ENCODE data around the gene ATOH8. TPM values are rescaled to one million over a fixed set of nuclear protein-coding genes. Genes with fewer than 3 reads are reported as not detected.

ATOH8 gene
- total RNA-seq, 2 donors from 2014 or later, result 35.1 to 116 TPM

DNA sequence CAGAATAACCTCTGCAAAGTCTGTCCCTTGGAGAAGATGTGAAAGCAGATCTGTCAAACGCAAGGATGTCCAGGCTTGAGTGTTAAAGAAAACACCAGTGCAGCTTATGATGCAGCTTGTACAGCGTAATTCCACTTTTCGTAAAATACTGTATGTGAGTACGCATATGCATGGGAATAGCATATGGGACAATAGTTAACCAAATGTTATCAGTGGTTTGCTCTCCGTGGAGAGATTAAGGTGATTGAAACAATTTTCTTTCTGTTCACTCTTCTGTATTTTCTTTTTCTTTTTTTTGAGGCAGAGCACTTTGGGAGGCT is 27.2 kb downstream of the ATOH8 start:
- Histone ChIP-seq H3K9me3 (no peaks in the 10 kb centered on the region), H3K4me3 (no peak overlapping the region), H3K4me1 (peaks cover 0 to 65% of the 10 kb centered on the region in 2 donors), H3K36me3 (peaks cover 43% of the 10 kb centered on the region), H3K27ac (no peak overlapping the region), H3K27me3 (no peaks in the 10 kb centered on the region)
- DNase-seq (ENCODE audit: low spot score), result no peak
- TF ChIP-seq, protein P1, sequence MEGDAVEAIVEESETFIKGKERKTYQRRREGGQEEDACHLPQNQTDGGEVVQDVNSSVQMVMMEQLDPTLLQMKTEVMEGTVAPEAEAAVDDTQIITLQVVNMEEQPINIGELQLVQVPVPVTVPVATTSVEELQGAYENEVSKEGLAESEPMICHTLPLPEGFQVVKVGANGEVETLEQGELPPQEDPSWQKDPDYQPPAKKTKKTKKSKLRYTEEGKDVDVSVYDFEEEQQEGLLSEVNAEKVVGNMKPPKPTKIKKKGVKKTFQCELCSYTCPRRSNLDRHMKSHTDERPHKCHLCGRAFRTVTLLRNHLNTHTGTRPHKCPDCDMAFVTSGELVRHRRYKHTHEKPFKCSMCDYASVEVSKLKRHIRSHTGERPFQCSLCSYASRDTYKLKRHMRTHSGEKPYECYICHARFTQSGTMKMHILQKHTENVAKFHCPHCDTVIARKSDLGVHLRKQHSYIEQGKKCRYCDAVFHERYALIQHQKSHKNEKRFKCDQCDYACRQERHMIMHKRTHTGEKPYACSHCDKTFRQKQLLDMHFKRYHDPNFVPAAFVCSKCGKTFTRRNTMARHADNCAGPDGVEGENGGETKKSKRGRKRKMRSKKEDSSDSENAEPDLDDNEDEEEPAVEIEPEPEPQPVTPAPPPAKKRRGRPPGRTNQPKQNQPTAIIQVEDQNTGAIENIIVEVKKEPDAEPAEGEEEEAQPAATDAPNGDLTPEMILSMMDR (IDR thresholded peaks at IDR 0.05), result no peak

DNA sequence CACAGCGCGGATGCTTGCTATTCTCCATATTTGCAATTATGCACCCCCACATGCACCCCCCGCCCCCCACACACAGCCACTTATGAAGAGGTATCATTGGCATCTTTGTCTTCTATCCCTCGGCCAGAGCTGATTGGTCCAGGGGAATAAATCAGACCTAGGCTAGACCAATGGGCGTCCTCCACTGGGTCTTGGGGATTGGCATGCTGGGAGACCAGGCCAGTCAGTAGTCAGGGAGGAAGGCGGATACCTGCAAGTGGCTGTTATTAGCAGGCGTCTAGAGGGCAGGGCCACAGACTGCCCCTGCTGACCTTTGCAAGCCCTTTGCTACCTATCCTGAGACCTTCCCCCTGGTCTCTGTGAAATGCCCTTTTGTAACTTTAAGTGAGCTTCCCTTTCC is 30.0 kb downstream of the ATOH8 start:
- no peak for DNase-seq (ENCODE audit: low spot score)
- H3K4me3 ChIP-seq, result no peak overlapping the region
- no peaks in the 10 kb centered on the region for H3K27me3 ChIP-seq
- no peak overlapping the region for H3K27ac ChIP-seq
- peaks cover 0 to 51% of the 10 kb centered on the region in 2 donors for H3K4me1 ChIP-seq
- no peaks in the 10 kb centered on the region for H3K9me3 ChIP-seq
- TF ChIP-seq, protein P1 (IDR thresholded peaks at IDR 0.05), result no peak
- H3K36me3 ChIP-seq, result peaks cover 70% of the 10 kb centered on the region

DNA sequence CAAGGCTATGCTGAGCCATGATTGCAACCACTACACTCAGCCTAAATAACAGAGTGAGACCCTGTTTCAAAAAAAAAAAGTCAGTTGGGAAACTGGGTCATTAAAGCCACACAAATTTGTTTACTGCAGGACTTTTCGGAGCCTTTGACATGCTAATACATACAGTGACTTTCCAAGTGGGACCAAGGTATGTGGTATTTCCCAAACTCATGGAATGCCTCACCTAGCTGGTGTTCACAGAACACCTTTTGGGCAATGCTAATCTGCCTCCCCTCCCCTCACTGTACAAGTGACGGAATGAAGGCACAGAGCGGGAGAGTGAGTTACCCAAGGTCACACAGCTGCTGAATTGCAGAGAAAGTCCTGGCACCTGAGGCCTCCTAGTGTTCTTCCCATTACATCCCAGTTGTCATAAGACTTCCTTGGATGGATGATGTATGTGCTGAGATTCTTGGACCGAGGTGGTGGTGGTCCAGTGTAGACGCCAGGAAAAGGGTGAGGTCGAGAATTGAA is 30.7 kb downstream of the ATOH8 start:
- no peaks in the 10 kb centered on the region for H3K27me3 ChIP-seq
- TF ChIP-seq, protein P1 (IDR thresholded peaks at IDR 0.05), result no peak
- H3K36me3 ChIP-seq, result peaks cover 65% of the 10 kb centered on the region
- H3K9me3 ChIP-seq, result no peaks in the 10 kb centered on the region
- peaks cover 0 to 43% of the 10 kb centered on the region in 2 donors for H3K4me1 ChIP-seq
- H3K27ac ChIP-seq, result no peak overlapping the region
- no peak for DNase-seq (ENCODE audit: low spot score)
- H3K4me3 ChIP-seq, result no peak overlapping the region

DNA sequence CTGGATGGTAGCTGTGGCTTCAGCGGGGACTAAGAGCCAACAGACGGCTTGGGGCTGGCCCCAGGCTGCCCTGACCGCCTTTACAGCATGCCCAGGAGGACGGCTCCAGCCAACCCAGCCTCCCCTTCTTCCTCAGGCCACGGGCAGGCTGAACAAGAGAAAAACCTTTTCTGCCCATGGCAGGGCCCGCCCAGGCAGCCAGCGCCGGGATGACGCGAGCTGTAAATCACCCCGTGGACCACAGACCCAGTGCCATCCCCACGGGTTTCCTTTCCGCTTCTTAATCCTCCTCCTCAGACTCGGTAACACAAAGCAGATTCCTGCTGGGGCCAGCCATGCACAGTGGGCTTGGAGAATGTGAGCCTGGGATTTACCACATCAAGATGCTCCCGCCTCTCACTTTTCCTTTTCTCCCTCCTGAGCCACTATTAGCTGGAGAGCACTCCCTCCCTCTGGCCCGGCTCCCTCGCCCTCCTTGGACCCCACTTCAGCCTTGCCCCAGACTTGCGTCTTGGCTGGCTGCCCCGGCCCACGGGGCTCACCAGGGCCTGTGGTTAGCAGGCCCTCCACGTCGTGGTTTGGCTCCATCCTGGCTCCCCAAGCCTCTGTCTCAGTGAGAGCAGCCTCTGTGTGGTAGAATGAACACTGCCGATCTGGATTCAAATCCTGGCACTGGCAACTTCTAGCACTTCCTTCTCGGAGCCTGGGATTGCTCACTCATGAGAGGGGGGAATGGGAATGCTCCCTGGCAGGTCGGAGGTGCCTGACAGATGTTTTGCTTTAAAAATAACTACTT is 31.4 kb downstream of the ATOH8 start:
- H3K27ac ChIP-seq, result peak overlapping the region; percentile 47 to 62
- H3K9me3 ChIP-seq, result no peaks in the 10 kb centered on the region
- H3K4me3 ChIP-seq, result no peak overlapping the region
- TF ChIP-seq, protein P1 (IDR thresholded peaks at IDR 0.05), result no peak
- peaks cover 58% of the 10 kb centered on the region for H3K36me3 ChIP-seq
- DNase-seq (ENCODE audit: low spot score), result no peak
- no peaks in the 10 kb centered on the region for H3K27me3 ChIP-seq
- H3K4me1 ChIP-seq, result peaks cover 0 to 39% of the 10 kb centered on the region in 2 donors

DNA sequence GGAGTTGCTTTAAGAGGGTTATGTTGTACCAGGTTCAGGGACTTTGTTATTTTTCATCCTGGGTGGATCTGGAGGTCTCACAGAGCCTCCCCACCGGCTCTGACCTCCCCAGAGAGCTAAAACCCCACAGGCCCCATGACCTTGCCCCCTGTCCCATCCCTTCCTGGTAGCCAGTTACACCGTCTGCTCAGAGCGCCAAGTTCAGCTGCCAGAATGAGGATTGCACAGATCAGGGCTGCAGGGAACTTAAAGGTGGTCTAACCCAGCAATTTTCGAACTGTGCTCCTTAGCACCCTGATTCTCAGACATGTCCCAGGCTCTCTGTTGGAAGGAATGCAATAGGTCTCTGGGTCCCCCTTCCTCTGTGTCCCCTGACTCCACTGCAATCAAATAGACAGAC is 32.1 kb downstream of the ATOH8 start:
- Histone ChIP-seq H3K36me3 (peaks cover 52% of the 10 kb centered on the region), H3K27ac (peak overlapping the region; percentile 47 to 62), H3K4me3 (no peak overlapping the region), H3K27me3 (no peaks in the 10 kb centered on the region), H3K4me1 (peaks cover 0 to 39% of the 10 kb centered on the region in 2 donors), H3K9me3 (no peaks in the 10 kb centered on the region)
- DNase-seq (ENCODE audit: low spot score), result no peak
- TF ChIP-seq, protein P1 (IDR thresholded peaks at IDR 0.05), result no peak
